ENCODE data around the gene CAMK2B. TPM values are rescaled to one million over a fixed set of nuclear protein-coding genes. Genes with fewer than 3 reads are reported as not detected.

The CAMK2B gene
- total RNA-seq, 2 experiments from 2014 or later = 0.97 to 1.9 TPM

GRCh38 chr7:44223362-44224079, 101.9 kb downstream of the CAMK2B start:
- DNase-seq = no peak
- intact Hi-C loops (cut with micrococcal nuclease) = no loop called here
- Mint-ChIP-seq H3K27ac (no peak overlapping the region), H3K9me3 (no peaks in the 10 kb centered on the region), H3K36me3 (ENCODE audit: low read depth) (no peaks in the 10 kb centered on the region), H3K4me3 (no peak overlapping the region), H3K4me1 (ENCODE audit: low read depth) (no peaks in the 10 kb centered on the region), H3K27me3 (no peaks in the 10 kb centered on the region)
- no peak for ATAC-seq
- no peak for TF ChIP-seq CTCF (IDR thresholded peaks at IDR 0.05)
- POLR2A ChIA-PET = interaction anchor here (1.5 kb wide), 1 partner anchor 7 kb away, joined by 3 read pairs; no protein-coding TSS in a partner anchor
- CTCF ChIA-PET = interaction anchor here (0.7 to 1.5 kb wide), 3 partner anchors 9 to 77 kb away, joined by 3 to 5 read pairs (median 4); no protein-coding TSS in a partner anchor

- H3K27ac Mint-ChIP-seq = no peak overlapping the region
- no peaks in the 10 kb centered on the region for H3K9me3 Mint-ChIP-seq
- intact Hi-C loops (cut with micrococcal nuclease) = no loop called here
- TF ChIP-seq CTCF (IDR thresholded peaks at IDR 0.05) = no peak
- H3K4me1 Mint-ChIP-seq (ENCODE audit: low read depth) = no peaks in the 10 kb centered on the region
- H3K4me3 Mint-ChIP-seq = no peak overlapping the region
- no peak for DNase-seq
- ChIA-PET POLR2A (no interaction called here), CTCF (interaction anchor here (0.7 to 1.5 kb wide), 2 partner anchors 8 to 78 kb away, joined by 3 to 4 read pairs; no protein-coding TSS in a partner anchor)
- H3K36me3 Mint-ChIP-seq (ENCODE audit: low read depth) = no peaks in the 10 kb centered on the region
- no peak for ATAC-seq
- H3K27me3 Mint-ChIP-seq = no peaks in the 10 kb centered on the region
Observed at GRCh38 chr7:44222776-44223261, 102.6 kb downstream of the CAMK2B start.

- intact Hi-C loops (cut with micrococcal nuclease) = no loop called here
- Mint-ChIP-seq H3K36me3 (ENCODE audit: low read depth) (no peaks in the 10 kb centered on the region), H3K4me3 (no peak overlapping the region), H3K27me3 (no peaks in the 10 kb centered on the region), H3K27ac (no peak overlapping the region), H3K4me1 (ENCODE audit: low read depth) (no peaks in the 10 kb centered on the region), H3K9me3 (no peaks in the 10 kb centered on the region)
- CTCF ChIA-PET = no interaction called here
- DNase-seq = no peak
- TF ChIP-seq CTCF (IDR thresholded peaks at IDR 0.05) = no peak
- no peak for ATAC-seq
- POLR2A ChIA-PET = no interaction called here
Observed at GRCh38 chr7:44222074-44222473, 103.3 kb downstream of the CAMK2B start.

GRCh38 chr7:44221231-44221791, 104.1 kb downstream of the CAMK2B start:
- no peak overlapping the region for H3K4me3 Mint-ChIP-seq
- H3K9me3 Mint-ChIP-seq = no peaks in the 10 kb centered on the region
- no peaks in the 10 kb centered on the region for H3K36me3 Mint-ChIP-seq (ENCODE audit: low read depth)
- no peak overlapping the region for H3K27ac Mint-ChIP-seq
- intact Hi-C loops (cut with micrococcal nuclease) = no loop called here
- no peak for TF ChIP-seq CTCF (IDR thresholded peaks at IDR 0.05)
- ChIA-PET CTCF (no interaction called here), POLR2A (interaction anchor here (1.1 kb wide), 1 partner anchor 12 kb away, joined by 3 read pairs; no protein-coding TSS in a partner anchor)
- DNase-seq (no peak), ATAC-seq (no peak)
- no peaks in the 10 kb centered on the region for H3K27me3 Mint-ChIP-seq
- H3K4me1 Mint-ChIP-seq (ENCODE audit: low read depth) = no peaks in the 10 kb centered on the region

Measured in activated CD8-positive, alpha-beta T cell treated with anti-CD3 and anti-CD28 coated beads for 36 hours (primary cell).